ENCODE measurements around the gene CERS6.

The CERS6 gene

DNA sequence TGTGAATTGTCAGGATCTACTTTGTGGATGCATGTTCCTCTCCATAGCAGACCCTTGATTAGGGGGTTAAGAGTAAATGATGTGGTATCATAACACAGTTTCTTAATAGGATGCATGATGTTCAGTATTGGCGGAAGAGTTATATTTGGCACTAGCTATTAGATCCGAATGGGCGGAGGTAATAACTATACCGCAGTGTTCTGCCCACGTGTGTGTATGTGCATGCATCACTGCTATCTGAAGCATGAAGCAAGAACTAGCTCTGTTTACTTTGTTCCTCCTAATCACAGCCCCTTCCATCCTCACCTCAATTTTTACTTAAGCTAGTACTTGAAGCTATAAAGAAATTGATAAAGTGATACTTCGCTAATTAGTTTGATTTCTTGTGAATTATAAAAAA, 186.8 kb downstream of the CERS6 start:
- TF ChIP-seq, protein P1, sequence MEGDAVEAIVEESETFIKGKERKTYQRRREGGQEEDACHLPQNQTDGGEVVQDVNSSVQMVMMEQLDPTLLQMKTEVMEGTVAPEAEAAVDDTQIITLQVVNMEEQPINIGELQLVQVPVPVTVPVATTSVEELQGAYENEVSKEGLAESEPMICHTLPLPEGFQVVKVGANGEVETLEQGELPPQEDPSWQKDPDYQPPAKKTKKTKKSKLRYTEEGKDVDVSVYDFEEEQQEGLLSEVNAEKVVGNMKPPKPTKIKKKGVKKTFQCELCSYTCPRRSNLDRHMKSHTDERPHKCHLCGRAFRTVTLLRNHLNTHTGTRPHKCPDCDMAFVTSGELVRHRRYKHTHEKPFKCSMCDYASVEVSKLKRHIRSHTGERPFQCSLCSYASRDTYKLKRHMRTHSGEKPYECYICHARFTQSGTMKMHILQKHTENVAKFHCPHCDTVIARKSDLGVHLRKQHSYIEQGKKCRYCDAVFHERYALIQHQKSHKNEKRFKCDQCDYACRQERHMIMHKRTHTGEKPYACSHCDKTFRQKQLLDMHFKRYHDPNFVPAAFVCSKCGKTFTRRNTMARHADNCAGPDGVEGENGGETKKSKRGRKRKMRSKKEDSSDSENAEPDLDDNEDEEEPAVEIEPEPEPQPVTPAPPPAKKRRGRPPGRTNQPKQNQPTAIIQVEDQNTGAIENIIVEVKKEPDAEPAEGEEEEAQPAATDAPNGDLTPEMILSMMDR (IDR thresholded peaks at IDR 0.05; ENCODE audit: low read depth, low read length), result no peak
- H3K4me3 ChIP-seq (ENCODE audit: low read depth, low read length), result no peak overlapping the region

DNA sequence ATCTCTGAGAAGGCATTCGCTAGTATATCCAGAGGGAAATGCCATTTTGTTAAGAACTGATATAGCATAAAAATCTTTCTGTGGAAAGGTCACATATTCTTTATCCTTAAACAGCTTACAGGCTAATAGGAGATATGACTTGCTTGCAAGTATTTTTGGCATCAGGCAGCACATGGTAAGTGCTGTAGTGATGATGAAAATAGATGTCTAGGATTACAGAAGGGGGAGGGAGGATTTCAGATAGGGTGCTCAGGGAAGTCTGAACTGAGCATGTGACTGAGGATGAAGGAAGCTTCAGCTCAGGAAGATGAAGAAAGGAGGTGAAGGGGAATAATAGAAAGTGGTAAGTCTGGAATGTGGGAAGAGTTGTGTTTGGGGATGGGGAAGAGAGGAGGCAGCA, 187.9 kb downstream of the CERS6 start:
- TF ChIP-seq, protein P1 (IDR thresholded peaks at IDR 0.05; ENCODE audit: low read depth, low read length), result no peak

DNA sequence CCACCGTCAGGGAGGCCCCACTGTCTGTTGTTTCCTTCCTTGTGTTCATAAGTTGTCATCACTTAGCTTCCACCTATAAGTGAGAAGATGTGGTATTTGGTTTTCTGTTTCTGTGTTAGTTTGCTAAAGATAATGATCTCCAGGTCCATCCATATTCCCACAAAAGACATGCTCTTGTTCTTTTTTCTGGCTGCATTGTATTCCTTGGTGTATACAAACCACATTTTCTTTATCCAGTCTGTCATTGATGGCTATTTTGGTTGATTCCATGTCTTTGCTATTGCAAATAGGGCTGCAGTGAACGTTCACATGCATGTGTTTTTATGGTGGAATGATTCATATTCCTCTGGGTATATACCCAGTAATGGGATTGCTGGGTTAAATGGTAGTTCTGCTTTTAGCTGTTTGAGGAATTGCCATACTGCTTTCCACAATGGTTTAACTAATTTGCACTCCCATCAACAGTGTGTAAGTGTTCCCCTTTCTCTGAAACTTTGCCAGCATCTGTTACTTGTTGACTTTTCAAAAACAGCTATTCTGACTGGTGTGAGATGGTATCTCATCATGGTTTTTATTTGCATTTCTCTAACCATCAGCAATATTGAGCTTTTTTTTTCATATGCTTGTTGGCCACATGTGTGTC, 189.7 kb downstream of the CERS6 start:
- TF ChIP-seq, protein P1 (IDR thresholded peaks at IDR 0.05; ENCODE audit: low read depth, low read length), result no peak

More for the DNA sequence above, 187.9 kb downstream of the CERS6 start:
- no peak overlapping the region for H3K4me3 ChIP-seq (ENCODE audit: low read depth, low read length)

DNA sequence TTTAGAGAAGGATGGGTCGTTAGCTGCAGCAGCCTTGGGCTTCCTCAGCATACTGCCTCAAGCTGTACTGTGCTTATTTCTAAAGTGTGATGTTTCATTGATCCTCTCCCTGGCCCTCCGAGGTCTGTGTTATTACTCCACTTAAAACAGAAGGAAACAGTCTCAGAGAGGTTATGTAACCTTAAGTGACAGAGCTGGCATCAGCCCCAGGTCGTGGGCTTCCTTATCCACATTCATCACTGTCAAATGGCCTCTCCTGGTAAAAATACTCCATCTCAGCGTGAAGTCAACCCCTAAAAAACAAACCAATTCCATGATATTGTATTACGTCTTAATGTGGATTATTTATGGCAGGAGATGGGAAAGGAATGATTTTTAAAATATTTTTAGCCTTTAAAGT, 193.0 kb downstream of the CERS6 start:
- TF ChIP-seq, protein P1 (IDR thresholded peaks at IDR 0.05; ENCODE audit: low read depth, low read length), result no peak
- no peak overlapping the region for H3K4me3 ChIP-seq (ENCODE audit: low read depth, low read length)

More for the DNA sequence above, 189.7 kb downstream of the CERS6 start:
- H3K4me3 ChIP-seq (ENCODE audit: low read depth, low read length), result no peak overlapping the region

DNA sequence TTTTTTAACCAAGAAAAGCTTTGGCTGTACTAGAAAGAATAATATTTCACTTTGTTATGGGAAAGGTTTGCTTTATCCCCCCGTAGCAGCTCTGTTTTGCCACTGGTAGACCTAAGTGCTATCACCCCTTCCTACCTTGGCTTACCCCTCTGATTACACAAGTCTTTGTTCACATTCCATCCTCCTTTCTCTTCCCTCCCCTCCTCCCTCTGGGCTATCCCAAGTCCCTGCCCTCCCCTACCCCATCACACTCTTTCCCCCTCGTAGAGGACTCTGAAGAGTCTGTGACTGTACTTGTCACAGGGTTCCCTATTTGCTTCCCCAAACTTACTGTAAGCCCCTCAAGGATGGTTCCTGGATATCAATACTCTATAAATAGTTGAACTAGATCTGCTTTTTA, 193.5 kb downstream of the CERS6 start:
- no peak overlapping the region for H3K4me3 ChIP-seq (ENCODE audit: low read depth, low read length)
- TF ChIP-seq, protein P1 (IDR thresholded peaks at IDR 0.05; ENCODE audit: low read depth, low read length), result no peak

DNA sequence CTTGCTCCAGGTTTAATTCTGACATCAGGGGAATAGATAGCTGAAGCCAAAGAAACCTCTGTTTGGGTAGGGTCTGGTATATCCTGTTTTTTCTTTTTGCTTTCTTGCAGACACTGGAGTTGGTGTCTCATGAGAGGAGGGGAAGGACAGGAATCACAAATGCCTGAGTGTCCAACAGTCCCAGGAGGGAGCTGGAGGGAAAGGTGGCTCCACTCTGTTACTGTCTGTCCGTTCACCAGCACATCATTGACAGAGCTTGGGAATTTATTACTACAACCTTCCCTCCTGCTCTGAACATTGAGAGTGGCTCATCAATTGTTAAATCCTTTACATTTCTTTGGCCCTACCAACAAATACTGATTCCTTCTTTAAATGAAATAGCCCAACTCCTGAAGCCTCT, 194.1 kb downstream of the CERS6 start:
- no peak overlapping the region for H3K4me3 ChIP-seq (ENCODE audit: low read depth, low read length)
- TF ChIP-seq, protein P1 (IDR thresholded peaks at IDR 0.05; ENCODE audit: low read depth, low read length), result no peak

DNA sequence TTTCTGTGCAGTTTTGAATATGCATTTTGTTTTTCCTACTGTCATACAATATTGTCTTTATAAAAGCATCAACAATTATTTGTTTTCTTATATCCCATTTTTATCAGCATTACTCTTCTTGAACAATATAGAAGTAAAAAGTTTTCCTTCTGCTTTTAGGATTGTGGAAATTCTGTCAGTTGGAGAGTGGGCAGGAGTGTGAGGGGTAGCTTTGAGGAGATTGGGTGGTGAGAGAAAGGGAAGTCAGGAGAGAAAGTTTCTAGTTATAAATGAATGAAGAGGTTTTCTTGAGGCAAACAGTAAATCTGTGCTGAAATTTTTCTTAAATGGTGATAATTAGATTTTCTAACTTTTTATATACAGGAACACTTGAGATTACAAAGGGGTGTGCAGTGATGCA, 194.7 kb downstream of the CERS6 start:
- no peak overlapping the region for H3K4me3 ChIP-seq (ENCODE audit: low read depth, low read length)
- TF ChIP-seq, protein P1 (IDR thresholded peaks at IDR 0.05; ENCODE audit: low read depth, low read length), result no peak

Data from WI38 (cell line).